ENCODE data around the gene MYEF2. TPM values are rescaled to one million over a fixed set of nuclear protein-coding genes. Genes with fewer than 3 reads are reported as not detected.

Gene MYEF2
- total RNA-seq, 4 donors from 2014 or later = 2.6 to 65.3 (median 35.5) TPM

- Histone ChIP-seq H3K9me3 (no peaks in the 10 kb centered on the region), H3K27ac (no peak overlapping the region), H3K27me3 (no peaks in the 10 kb centered on the region), H3K4me1 (no peaks in the 10 kb centered on the region), H3K4me3 (no peak overlapping the region), H3K36me3 (no peaks in the 10 kb centered on the region)
- DNase-seq = no peak
- intact Hi-C loops (cut with DNase I; ENCODE audit: low total_unique reads) = no loop called here
- TF ChIP-seq POLR2A (IDR thresholded peaks at IDR 0.05) = no peak
- TF ChIP-seq CTCF (IDR thresholded peaks at IDR 0.05) = no peak
Observed at GRCh38 chr15:48149858-48150257, 28.2 kb downstream of the MYEF2 start.

- H3K27ac ChIP-seq = no peak overlapping the region
- TF ChIP-seq CTCF (IDR thresholded peaks at IDR 0.05) = no peak
- TF ChIP-seq POLR2A (IDR thresholded peaks at IDR 0.05) = no peak
- no peaks in the 10 kb centered on the region for H3K27me3 ChIP-seq
Observed at GRCh38 chr15:48147358-48147757, 30.7 kb downstream of the MYEF2 start.

DNA sequence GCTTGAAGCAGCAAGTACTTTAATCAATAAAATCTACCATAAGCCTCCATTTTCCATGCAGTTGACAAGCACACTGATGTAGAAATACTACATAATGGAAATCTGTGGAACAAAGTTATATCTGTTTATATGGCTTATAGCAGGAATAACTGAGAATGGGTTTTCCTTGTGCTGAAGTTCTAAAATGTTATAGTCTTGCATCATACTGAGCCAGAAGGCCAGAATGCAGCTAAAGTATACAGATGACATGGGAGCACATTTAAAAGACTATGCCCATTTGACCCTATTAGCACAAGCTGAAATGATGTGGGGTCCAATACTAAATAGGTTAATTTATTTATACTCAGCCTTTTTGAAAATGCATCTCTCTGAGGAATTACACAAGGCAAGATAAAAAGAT lies 32.2 kb downstream of the MYEF2 start:
- Histone ChIP-seq H3K4me3 (no peak overlapping the region), H3K36me3 (no peaks in the 10 kb centered on the region), H3K9me3 (no peaks in the 10 kb centered on the region), H3K4me1 (no peaks in the 10 kb centered on the region), H3K27me3 (no peaks in the 10 kb centered on the region), H3K27ac (no peak overlapping the region)
- intact Hi-C loops (cut with DNase I; ENCODE audit: low total_unique reads) = no loop called here
- no peak for TF ChIP-seq CTCF (IDR thresholded peaks at IDR 0.05)
- no peak for TF ChIP-seq POLR2A (IDR thresholded peaks at IDR 0.05)
- no peak for DNase-seq

More at GRCh38 chr15:48147358-48147757, 30.7 kb downstream of the MYEF2 start:
- H3K4me3 ChIP-seq = no peak overlapping the region
- H3K9me3 ChIP-seq = no peaks in the 10 kb centered on the region
- no peak for DNase-seq
- intact Hi-C loops (cut with DNase I; ENCODE audit: low total_unique reads) = no loop called here
- H3K36me3 ChIP-seq = no peaks in the 10 kb centered on the region
- no peaks in the 10 kb centered on the region for H3K4me1 ChIP-seq

GRCh38 chr15:48144889-48145288 lies 33.2 kb downstream of the MYEF2 start:
- H3K4me3 ChIP-seq = no peak overlapping the region
- DNase-seq = no peak
- TF ChIP-seq POLR2A (IDR thresholded peaks at IDR 0.05) = no peak
- TF ChIP-seq CTCF (IDR thresholded peaks at IDR 0.05) = no peak
- no peaks in the 10 kb centered on the region for H3K4me1 ChIP-seq
- intact Hi-C loops (cut with DNase I; ENCODE audit: low total_unique reads) = no loop called here
- no peaks in the 10 kb centered on the region for H3K27me3 ChIP-seq
- no peak overlapping the region for H3K27ac ChIP-seq
- H3K36me3 ChIP-seq = no peaks in the 10 kb centered on the region
- H3K9me3 ChIP-seq = no peaks in the 10 kb centered on the region

- no peaks in the 10 kb centered on the region for H3K9me3 ChIP-seq
- H3K27ac ChIP-seq = no peak overlapping the region
- DNase-seq = no peak
- no peaks in the 10 kb centered on the region for H3K36me3 ChIP-seq
- intact Hi-C loops (cut with DNase I; ENCODE audit: low total_unique reads) = no loop called here
- H3K4me3 ChIP-seq = no peak overlapping the region
- no peaks in the 10 kb centered on the region for H3K4me1 ChIP-seq
- TF ChIP-seq CTCF (IDR thresholded peaks at IDR 0.05) (no peak), POLR2A (IDR thresholded peaks at IDR 0.05) (no peak)
- H3K27me3 ChIP-seq = no peaks in the 10 kb centered on the region
Observed at GRCh38 chr15:48143856-48144255, 34.2 kb downstream of the MYEF2 start.
